HepG2 (cell line): ENCODE data around the gene MXRA8. TPM values are rescaled to one million over a fixed set of nuclear protein-coding genes. Genes with fewer than 3 reads are reported as not detected.

Source experiments
- ERF ChIP-seq: IDR thresholded peaks from 2 replicates; pipeline ENCODE4 v1.6.1; 2018; ENCODE audit warnings: missing biosample characterization, missing genetic modification reagents
- MYPOP ChIP-seq: sonication (generic); formaldehyde crosslinking; IDR thresholded peaks from 2 replicates; pipeline ENCODE4 v1.8.1; 2023; ENCODE audit warnings: mild to moderate bottlenecking, moderate library complexity, missing genetic modification reagents
- SCMH1 ChIP-seq: sonication (generic); formaldehyde crosslinking; IDR thresholded peaks from 2 replicates; pipeline ENCODE4 v1.9.0; 2021; ENCODE audit warnings: missing genetic modification reagents, mild to moderate bottlenecking, borderline replicate concordance
- ZBTB3 ChIP-seq: sonication (generic); formaldehyde crosslinking; IDR thresholded peaks from 2 replicates; pipeline ENCODE4 v1.4.0; 2020; ENCODE audit warnings: low read depth, mild to moderate bottlenecking, moderate library complexity, missing genetic modification reagents, borderline replicate concordance
- ZNF251 ChIP-seq: sonication (generic); formaldehyde crosslinking; IDR thresholded peaks from 2 replicates; pipeline ENCODE4 v1.9.0; 2021; ENCODE audit warnings: mild to moderate bottlenecking, missing genetic modification reagents
- ZNF343 ChIP-seq: sonication (generic); formaldehyde crosslinking; IDR thresholded peaks from 2 replicates; pipeline ENCODE4 v1.4.0; 2020; ENCODE audit warnings: mild to moderate bottlenecking, missing genetic modification reagents
- ZNF597 ChIP-seq: sonication (generic); formaldehyde crosslinking; IDR thresholded peaks from 2 replicates; pipeline ENCODE4 v1.5.0; 2020; ENCODE audit warnings: missing genetic modification reagents
- polyA plus RNA-seq, 8 experiments: library from polyadenylated mRNA; depleted of rRNA in 3 of 8; stranded (reverse) in 7 of 8; unstranded in 1 of 8; fragments of >200 nt; fragmentation: Illumina TruSeq in 4 of 8; extraction: Trizol in 4 of 8; gene quantifications; 2 replicates each; pipeline versions ENCODE4 v1.2.1 to v1.2.3, GENCODE V29; 2011 to 2016; ENCODE audit warnings: low read depth in 4 of 8, missing spikeins in 1 of 8, mixed read lengths in 1 of 8; ENCODE audit not compliant: insufficient read depth in 1 of 8
- total RNA-seq, 5 experiments: library from RNA; depleted of rRNA; stranded (reverse); fragments of >200 nt; fragmentation: Illumina TruSeq; extraction: Trizol; gene quantifications; 2 replicates each; pipeline ENCODE4 v1.2.3, GENCODE V29; 2016; ENCODE audit warnings: low read depth in 1 of 5
- TF ChIP-seq, protein P1 (sequence below): sonication (generic); formaldehyde crosslinking; IDR thresholded peaks from 2 replicates; pipeline ENCODE4 v1.4.0; 2020; ENCODE audit warnings: missing genetic modification reagents
- TF ChIP-seq, protein P2 (sequence below): sonication (generic); formaldehyde crosslinking; IDR thresholded peaks from 2 replicates; pipeline ENCODE4 v1.5.0; 2020; ENCODE audit warnings: mild to moderate bottlenecking, missing genetic modification reagents, borderline replicate concordance
- TF ChIP-seq, protein P3 (sequence below): sonication (generic); formaldehyde crosslinking; IDR thresholded peaks from 2 replicates; pipeline ENCODE4 v1.4.0; 2020; ENCODE audit warnings: missing genetic modification reagents, mild to moderate bottlenecking, borderline replicate concordance

The MXRA8 gene
- total and polyA plus RNA-seq, 2 of the 13 experiments (the other 11 are each of a cell fraction or from before 2014, with no cell fraction given), result 19.8 to 44.8 TPM

GRCh38 chr1:1358433-1359271 lies at the start of gene MXRA8 (continued):
- TF ChIP-seq, protein P1, sequence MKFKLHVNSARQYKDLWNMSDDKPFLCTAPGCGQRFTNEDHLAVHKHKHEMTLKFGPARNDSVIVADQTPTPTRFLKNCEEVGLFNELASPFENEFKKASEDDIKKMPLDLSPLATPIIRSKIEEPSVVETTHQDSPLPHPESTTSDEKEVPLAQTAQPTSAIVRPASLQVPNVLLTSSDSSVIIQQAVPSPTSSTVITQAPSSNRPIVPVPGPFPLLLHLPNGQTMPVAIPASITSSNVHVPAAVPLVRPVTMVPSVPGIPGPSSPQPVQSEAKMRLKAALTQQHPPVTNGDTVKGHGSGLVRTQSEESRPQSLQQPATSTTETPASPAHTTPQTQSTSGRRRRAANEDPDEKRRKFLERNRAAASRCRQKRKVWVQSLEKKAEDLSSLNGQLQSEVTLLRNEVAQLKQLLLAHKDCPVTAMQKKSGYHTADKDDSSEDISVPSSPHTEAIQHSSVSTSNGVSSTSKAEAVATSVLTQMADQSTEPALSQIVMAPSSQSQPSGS (CRISPR knock-in tag), result peak; percentile 56; the same call in 1 of the 2 replicates
- TF ChIP-seq, protein P2, sequence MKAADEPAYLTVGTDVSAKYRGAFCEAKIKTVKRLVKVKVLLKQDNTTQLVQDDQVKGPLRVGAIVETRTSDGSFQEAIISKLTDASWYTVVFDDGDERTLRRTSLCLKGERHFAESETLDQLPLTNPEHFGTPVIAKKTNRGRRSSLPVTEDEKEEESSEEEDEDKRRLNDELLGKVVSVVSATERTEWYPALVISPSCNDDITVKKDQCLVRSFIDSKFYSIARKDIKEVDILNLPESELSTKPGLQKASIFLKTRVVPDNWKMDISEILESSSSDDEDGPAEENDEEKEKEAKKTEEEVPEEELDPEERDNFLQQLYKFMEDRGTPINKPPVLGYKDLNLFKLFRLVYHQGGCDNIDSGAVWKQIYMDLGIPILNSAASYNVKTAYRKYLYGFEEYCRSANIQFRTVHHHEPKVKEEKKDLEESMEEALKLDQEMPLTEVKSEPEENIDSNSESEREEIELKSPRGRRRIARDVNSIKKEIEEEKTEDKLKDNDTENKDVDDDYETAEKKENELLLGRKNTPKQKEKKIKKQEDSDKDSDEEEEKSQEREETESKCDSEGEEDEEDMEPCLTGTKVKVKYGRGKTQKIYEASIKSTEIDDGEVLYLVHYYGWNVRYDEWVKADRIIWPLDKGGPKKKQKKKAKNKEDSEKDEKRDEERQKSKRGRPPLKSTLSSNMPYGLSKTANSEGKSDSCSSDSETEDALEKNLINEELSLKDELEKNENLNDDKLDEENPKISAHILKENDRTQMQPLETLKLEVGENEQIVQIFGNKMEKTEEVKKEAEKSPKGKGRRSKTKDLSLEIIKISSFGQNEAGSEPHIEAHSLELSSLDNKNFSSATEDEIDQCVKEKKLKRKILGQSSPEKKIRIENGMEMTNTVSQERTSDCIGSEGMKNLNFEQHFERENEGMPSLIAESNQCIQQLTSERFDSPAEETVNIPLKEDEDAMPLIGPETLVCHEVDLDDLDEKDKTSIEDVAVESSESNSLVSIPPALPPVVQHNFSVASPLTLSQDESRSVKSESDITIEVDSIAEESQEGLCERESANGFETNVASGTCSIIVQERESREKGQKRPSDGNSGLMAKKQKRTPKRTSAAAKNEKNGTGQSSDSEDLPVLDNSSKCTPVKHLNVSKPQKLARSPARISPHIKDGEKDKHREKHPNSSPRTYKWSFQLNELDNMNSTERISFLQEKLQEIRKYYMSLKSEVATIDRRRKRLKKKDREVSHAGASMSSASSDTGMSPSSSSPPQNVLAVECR (CRISPR knock-in tag), result peak; percentile 52; the same call in 1 of the 2 replicates
- TF ChIP-seq ZNF597 (CRISPR knock-in tag), result no peak
- no peak for TF ChIP-seq SCMH1
- no peak for TF ChIP-seq ZNF251 (CRISPR knock-in tag)
- no peak for TF ChIP-seq ZNF343 (CRISPR knock-in tag)
- TF ChIP-seq, protein P3, sequence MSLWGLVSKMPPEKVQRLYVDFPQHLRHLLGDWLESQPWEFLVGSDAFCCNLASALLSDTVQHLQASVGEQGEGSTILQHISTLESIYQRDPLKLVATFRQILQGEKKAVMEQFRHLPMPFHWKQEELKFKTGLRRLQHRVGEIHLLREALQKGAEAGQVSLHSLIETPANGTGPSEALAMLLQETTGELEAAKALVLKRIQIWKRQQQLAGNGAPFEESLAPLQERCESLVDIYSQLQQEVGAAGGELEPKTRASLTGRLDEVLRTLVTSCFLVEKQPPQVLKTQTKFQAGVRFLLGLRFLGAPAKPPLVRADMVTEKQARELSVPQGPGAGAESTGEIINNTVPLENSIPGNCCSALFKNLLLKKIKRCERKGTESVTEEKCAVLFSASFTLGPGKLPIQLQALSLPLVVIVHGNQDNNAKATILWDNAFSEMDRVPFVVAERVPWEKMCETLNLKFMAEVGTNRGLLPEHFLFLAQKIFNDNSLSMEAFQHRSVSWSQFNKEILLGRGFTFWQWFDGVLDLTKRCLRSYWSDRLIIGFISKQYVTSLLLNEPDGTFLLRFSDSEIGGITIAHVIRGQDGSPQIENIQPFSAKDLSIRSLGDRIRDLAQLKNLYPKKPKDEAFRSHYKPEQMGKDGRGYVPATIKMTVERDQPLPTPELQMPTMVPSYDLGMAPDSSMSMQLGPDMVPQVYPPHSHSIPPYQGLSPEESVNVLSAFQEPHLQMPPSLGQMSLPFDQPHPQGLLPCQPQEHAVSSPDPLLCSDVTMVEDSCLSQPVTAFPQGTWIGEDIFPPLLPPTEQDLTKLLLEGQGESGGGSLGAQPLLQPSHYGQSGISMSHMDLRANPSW (CRISPR knock-in tag), result no peak
- TF ChIP-seq ERF (CRISPR knock-in tag), result no peak
- no peak for TF ChIP-seq MYPOP (CRISPR knock-in tag)
- TF ChIP-seq ZBTB3 (CRISPR knock-in tag), result no peak
